Hematopoietic multipotent progenitor cell (in vitro differentiated cells): ENCODE results near the gene ZNF618. TPM values are rescaled to one million over a fixed set of nuclear protein-coding genes. Genes with fewer than 3 reads are reported as not detected.

Source experiments
- DNase-seq, 3 donors: peaks; one replicate each; pipeline ENCODE4 v3.0.0-alpha.2; 2011 to 2015; ENCODE audit warnings: low read depth in 2 of 3, low spot score in 2 of 3
- total RNA-seq: library from RNA; depleted of rRNA; stranded (reverse); fragments of >200 nt; gene quantifications from one replicate; pipeline ENCODE4 v1.2.3, GENCODE V29; 2012

Gene ZNF618
- total RNA-seq, 1 donor: 20.2 TPM

DNA sequence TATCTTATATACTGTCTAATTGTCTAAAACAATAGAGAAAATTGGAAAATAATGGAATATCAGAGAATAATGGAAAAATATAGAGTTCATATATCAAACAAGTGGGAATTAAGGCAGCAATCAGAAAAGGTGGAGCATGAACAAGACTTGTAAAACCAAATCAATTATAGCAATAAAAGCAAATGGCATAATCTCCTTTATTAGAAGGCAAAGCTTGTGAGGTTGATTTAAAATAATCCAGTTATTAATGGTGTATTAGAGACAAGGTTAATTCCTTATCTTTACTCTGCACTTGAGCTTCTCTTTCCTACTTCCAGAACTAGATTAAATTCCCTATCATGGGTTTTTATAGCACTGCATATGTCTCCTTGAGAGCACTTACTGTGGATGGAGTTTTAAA, 137.9 kb downstream of the ZNF618 start:
- no peak for DNase-seq

DNA sequence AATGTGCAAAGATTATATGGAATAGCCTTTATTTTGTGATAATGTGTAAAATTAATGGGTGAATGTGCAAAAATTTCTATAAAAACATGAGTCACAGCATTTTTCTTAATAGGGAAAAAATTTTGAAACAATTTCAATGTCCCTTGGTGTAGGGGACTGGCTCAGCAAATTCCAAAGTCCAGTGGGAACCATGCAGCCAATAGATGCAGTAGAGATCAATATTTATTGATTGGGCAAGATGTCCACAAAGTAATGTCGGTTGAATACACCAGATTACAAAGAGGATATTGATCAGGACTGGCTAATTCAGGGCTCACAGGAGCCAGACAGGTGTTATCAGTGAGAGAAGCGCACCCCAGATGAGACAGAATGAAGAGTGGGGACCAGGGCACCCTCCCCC, 139.5 kb downstream of the ZNF618 start:
- DNase-seq: no peak

GRCh38 chr9:114016101-114016500, 140.0 kb downstream of the ZNF618 start:
- no peak for DNase-seq

DNA sequence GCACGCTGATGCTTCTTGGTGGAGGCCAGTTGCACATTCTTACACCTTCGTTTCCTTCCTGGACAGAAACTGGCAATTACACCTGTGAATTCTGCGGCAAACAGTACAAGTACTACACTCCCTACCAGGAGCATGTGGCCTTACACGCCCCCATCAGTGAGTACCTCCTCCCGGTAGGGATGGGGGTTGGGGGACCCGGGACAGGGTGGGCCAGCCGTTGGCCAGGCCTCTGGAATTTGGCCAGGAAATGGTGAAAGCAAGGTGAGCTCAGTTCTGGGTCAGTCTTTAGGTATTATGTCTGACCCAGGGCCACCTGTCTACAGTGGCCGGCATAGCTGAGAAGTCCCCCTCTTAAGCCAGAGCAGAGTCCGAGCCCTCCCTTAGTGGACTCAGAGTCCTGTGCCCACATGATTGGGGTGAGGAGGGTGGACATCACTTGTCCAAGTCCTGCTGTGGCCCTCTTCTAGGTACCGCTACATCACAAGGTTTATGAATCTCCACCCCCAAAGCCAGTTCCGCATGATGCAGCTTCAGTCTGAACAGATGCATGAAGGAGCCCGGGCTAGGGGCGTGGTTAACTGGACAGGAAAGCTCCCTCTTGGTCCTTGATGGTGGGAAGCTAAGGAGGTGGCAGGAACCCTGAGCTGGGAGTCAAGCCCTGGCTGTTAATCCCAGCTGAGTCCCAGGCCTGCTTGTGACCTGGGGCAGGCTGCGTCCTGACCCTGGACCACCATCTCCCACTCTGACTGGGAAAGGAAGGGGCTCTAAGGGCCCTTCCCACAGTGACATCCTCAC, 140.7 kb downstream of the ZNF618 start:
- no peak for DNase-seq

DNA sequence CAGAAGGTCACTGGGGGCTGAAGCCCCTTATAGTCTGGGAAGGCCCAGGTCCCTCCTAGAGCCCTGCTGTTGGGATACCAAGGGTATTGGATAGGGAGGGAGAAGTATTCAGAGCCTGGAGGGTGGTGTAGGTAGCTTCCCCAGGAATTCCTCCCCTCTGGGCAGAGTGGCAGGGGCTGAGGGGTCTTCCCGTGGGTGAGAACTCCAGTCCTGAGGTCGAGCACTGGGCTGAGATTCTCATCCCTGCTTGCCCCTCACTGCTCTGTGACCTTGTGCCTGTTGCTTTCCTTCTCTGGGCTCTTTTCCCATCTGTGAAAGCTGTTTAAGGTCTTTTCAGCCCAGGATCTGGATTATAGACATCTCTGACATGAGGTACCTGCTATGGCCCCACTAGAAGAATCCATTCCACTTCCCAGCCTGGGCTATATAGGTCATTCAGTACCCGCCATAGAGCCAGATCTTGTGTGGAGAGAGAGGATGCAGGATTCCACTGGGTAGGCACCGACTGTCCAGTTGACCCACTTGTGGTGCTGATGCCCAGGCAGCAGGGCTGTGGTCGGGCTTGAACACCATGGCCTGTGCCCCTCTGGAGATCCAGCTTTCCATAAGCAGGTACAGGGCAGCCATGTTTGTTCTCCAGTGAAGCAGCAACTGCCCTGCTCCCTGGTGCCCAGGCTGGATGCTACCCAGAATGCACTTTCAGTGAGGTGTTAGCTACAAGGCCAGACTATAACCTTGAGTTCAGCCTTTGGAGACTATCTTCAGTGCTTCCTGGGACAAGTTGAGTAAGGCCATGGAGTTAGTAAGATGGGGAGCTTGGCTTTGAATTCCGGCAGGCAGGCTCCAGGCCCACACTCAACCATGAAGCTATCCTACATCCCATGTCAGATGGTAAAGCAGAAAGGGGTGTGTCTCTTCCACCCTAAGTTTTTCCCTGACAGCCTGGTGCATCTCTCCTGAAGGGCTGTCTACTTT, 141.9 kb downstream of the ZNF618 start:
- no peak for DNase-seq

DNA sequence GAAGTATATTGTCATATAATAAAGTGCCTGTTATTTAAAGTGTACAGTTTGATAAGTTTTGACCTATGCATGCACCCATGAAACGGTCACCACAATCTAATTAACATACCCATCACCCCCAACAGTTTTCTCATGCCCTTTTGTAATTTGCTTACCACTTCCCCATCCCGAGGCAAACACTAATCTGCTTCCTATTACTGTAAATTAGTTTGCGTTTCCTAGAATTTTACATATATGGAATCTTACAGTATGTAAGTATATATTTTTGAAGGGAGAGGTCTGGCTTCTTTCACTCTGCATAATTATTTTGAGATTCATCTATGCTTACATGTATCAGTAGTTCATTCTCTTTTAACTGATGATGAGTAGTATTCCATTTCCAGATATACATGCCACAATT, 145.5 kb downstream of the ZNF618 start:
- no peak for DNase-seq

DNA sequence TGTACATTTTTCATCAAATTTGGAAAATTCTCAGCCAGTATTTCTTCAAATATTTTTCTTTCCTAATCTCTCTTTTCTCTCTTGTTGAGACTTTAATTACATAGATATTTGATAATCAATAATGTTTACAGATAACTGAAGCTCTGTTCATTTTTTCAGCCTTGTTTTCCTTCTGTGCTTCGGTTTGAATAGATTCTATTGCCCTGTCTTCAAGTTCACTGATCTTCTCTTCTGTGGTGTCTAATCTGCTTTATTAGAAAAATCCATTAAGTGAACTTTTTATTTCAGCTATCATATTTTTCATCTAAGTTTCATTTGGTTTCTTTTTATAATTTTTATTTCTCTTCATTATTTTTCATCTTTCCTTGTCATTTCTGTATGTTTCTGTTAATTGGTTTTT, 147.9 kb downstream of the ZNF618 start:
- no peak for DNase-seq

DNA sequence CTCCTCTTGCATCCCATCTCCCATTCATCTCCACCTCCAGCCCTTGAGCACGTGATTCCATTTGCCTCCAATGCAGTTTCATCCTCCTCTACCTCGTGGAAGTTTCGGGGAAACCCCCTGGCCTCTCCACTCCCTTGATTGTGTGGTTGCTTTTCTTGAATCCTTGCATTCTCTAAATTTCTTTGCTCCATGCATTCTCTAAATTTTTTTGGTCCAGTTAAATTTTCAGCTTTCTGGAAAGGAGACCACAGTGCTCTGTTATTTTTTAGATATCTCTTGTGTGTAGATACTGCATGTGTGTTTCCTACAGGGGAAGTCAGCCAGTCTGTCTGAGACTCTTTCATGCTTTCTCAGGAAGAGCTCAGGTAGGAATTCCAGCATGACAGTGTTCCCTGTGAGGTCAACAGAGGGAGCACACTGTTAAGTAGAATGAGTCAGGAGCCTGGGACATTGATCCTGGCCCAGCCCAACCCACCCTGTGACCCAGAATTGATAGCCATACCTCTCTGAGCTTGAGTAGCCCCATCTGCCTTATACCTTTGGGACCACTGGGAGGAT, 149.2 kb downstream of the ZNF618 start:
- no peak for DNase-seq

DNA sequence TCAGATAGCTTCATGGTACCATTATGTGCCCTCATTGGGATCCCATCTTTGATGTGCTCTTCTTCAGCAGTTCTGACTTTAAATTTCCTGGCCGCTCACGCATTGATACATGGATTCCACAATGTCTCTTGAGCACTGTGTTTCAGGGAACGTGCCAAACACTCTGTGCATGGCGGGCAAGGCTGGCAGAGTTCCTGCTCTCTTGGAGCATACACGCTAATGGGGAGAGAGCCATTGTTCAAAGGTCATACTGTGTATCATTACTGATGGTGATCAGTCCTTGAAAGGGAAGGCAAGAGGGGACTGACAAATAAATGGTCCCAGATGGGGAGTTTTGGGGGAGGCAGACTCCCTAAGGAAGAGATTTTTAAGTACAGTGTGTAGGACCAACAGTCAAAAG, 149.7 kb downstream of the ZNF618 start:
- DNase-seq: no peak

DNA sequence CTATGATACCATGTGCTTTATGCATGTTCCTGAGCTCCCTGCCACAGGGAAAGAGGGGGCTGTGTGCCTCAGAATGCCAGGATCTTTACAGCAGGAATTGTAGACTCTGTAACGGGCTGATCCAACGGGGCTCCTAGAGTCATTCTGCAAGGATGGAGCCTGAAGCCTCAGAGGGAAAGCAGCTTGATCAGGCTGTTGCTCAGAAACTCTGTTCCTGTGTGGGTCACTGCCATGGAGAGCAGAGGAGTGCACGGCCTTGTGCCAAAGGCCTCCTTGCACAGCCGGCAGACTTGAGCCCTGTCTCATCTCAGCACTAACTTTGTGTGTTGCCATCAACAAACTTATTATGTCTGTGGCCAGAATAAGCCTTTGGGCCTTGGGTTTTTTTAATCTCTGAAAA, 150.2 kb downstream of the ZNF618 start:
- no peak for DNase-seq

GRCh38 chr9:114027159-114027862, 151.2 kb downstream of the ZNF618 start:
- no peak for DNase-seq

- no peak for DNase-seq
Measured at GRCh38 chr9:114027863-114028465, 151.9 kb downstream of the ZNF618 start.

DNA sequence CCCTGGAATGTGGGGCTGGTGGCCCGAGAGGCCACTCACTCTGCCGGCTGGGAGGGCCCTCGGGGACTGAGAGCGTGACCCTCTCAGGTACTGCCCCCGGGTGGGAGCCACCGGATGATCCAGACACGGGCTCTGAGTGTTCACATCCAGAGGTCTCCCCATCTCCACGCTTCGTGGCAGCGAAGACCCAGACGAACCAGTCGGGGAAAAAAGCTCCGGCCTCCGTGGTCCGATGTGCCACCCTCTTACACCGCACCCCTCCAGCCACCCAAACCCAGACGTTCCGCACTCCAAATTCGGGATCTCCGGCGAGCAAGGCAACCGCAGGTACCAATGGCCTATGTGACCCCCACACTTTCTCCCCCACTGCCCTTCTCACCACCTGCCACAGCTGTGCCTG, 152.5 kb downstream of the ZNF618 start:
- DNase-seq: no peak

DNA sequence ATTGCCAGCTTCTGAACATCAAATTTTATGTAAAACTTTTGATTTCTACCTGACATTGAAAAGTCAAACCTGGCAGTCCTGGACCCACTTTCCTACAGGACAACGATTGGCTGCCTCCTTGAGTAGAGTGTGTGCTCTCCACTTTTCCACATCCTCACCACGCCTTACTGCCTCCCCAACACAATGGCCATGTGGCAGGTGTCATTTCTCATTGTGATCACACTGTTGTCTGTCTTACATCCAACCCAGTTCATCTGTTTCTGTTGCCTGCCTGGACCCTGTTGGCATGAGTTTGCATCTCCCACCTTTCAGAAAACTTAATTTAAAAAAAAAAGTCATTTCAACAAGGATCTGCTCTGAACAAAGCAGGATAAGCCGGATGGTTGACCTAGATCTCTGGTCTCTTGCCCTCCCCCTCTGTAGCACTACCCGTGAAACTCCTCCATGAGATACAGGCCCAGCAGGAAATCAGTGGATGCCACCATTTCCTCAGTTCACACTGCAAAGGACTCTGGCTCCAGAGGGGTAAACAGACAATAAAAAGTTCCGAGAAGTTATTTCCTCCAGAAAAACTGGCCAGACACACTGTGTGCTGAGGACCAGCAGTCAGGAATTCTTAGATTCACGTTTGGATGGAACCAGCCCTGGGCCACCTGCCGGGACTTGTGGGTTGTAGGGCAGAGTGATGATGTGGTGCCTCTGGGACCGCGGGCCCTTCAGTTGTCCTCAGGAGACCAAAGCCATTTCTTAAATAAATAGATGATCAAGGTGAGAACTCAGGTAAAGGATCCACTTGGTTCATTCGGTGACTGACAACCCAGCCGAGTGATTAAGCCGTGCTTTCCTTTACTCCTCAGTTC, 153.4 kb downstream of the ZNF618 start:
- no peak for DNase-seq

GRCh38 chr9:114030364-114030763, 154.3 kb downstream of the ZNF618 start:
- no peak for DNase-seq

- DNase-seq: no peak
Measured at GRCh38 chr9:114031037-114031630, 155.0 kb downstream of the ZNF618 start.

DNA sequence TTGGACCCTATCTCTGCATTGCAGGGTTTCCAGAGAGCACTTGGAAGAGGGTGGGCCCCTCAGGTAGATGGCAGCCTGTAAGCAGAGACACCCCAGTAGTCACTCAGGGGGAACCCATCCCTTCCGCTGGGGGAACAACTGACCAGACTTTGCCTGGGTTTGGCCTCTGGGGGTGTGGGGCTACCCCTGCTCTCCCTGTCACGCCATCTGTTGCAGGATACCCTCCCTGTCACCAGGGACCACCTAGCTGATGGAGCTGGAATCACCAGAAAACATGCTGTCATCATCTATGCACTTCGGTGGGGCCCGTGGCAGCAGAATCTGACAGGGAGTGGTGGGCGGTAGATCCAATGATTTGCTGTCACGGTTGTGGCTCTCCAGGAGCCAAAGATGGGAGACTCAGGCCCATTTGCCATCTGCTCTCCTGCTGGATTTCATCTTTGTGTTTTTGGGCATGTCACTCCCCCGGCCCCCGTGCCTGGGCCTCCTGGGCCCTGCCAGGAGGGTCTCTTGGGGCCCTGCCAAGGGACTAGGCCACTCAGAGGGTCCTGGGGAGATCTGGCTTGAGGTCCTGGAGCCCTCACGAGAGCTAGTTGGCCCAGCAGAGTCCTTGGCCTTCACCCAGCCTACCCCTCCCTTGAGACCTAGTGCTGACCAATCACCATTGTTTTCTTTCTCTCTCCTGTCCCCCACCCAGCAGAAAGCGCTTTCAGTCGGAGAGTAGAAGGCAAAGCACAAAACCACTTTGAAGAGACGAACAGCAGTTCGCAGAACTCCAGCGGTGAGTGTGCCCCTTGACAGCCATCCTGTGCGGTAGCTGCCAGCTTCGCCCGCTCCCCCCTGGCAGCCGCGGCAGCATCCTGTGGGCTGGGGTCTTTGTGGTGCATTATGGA, 156.1 kb downstream of the ZNF618 start:
- DNase-seq: no peak
